ENCODE measurements around the gene GJB1.

- TF ChIP-seq CTCF (IDR thresholded peaks at IDR 0.05; ENCODE audit: low read depth, low read length) = peak; percentile 44
- no peak for TF ChIP-seq MYC (IDR thresholded peaks at IDR 0.05; ENCODE audit: low read depth, low read length)
- no peak for TF ChIP-seq POLR2A (IDR thresholded peaks at IDR 0.05; ENCODE audit: extremely low read depth, insufficient read length)
Observed at GRCh38 chrX:71178908-71179307, 44.1 kb upstream of the GJB1 start.
